Measurements from ENCODE around the gene SH3BP2.
A peak's percentile ranks its signal among the peaks of the same experiment; 100 is the strongest.

SH3BP2 gene

DNA sequence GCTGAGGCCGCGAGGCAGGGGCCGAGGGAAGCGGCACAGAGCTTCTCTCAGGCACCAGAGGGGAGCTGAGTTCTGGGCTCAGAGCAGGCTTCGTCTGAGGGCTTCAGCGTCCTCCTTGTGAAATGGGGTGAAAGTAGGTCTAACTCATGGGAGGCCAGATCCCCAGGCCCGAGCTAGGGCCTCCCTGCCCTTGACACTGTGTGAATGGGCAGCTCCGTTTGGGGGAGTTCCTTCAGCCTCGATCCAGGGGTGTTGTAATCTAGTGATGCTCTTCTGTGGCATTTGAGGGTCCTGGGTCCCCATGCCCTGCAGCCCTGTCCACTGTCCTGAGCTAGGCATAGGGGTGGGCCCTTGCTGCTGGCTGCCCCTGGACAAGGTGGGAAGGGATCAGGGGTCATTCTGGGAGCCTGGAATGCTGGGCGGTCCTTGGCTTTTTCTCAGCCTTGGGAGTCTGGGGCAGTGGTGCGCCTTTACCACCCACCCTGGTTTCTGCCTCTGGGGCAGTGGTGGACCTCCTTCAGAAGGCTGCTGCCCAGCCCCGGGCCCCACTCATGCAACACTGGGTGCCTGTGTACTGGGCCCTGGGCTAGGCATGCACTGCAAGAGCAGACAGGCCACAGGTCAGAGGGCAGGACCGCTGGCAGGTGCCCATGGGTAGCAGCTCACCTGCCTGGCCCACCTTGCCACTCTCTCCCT lies 4.1 kb downstream of the SH3BP2 start:
- Histone ChIP-seq H3K4me1 (ENCODE audit: control insufficient read depth, low read length) (peaks cover 37% of the 10 kb centered on the region), H3K4me3 (ENCODE audit: low read length) (no peak overlapping the region), H3K9me3 (ENCODE audit: control insufficient read depth, insufficient read depth, low read length) (no peaks in the 10 kb centered on the region), H3K4me2 (ENCODE audit: low read length) (no peak overlapping the region), H3K9me2 (replicated peaks; ENCODE audit: control insufficient read depth, low read length) (no peaks in the 10 kb centered on the region), H3K79me2 (ENCODE audit: control insufficient read depth, low read length) (no peaks in the 10 kb centered on the region), H3K27ac (ENCODE audit: low read depth, low read length) (no peak overlapping the region), H3K36me3 (ENCODE audit: control insufficient read depth, low read length) (no peaks in the 10 kb centered on the region), H3K27me3 (ENCODE audit: control insufficient read depth, low read length) (peaks cover 64% of the 10 kb centered on the region), H4K20me1 (ENCODE audit: control insufficient read depth, insufficient read depth, low read depth, low read length) (no peaks in the 10 kb centered on the region), H3F3A (ENCODE audit: control insufficient read depth, insufficient read depth) (no peaks in the 10 kb centered on the region)
- TF ChIP-seq EZH2phosphoT487 (IDR thresholded peaks at IDR 0.05; ENCODE audit: borderline replicate concordance, low read length), result no peak
- TF ChIP-seq, protein P1, sequence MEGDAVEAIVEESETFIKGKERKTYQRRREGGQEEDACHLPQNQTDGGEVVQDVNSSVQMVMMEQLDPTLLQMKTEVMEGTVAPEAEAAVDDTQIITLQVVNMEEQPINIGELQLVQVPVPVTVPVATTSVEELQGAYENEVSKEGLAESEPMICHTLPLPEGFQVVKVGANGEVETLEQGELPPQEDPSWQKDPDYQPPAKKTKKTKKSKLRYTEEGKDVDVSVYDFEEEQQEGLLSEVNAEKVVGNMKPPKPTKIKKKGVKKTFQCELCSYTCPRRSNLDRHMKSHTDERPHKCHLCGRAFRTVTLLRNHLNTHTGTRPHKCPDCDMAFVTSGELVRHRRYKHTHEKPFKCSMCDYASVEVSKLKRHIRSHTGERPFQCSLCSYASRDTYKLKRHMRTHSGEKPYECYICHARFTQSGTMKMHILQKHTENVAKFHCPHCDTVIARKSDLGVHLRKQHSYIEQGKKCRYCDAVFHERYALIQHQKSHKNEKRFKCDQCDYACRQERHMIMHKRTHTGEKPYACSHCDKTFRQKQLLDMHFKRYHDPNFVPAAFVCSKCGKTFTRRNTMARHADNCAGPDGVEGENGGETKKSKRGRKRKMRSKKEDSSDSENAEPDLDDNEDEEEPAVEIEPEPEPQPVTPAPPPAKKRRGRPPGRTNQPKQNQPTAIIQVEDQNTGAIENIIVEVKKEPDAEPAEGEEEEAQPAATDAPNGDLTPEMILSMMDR (IDR thresholded peaks at IDR 0.05; ENCODE audit: low read depth, low read length, poor library complexity, severe bottlenecking), result no peak

GRCh38 chr4:2797545-2798305 lies 4.8 kb downstream of the SH3BP2 start:
- Histone ChIP-seq H3K4me3 (ENCODE audit: low read length) (no peak overlapping the region), H3K9me3 (ENCODE audit: control insufficient read depth, insufficient read depth, low read length) (no peaks in the 10 kb centered on the region), H3K79me2 (ENCODE audit: control insufficient read depth, low read length) (no peaks in the 10 kb centered on the region), H3K27ac (ENCODE audit: low read depth, low read length) (no peak overlapping the region), H3K36me3 (ENCODE audit: control insufficient read depth, low read length) (no peaks in the 10 kb centered on the region), H3K4me1 (ENCODE audit: control insufficient read depth, low read length) (peaks cover 30% of the 10 kb centered on the region), H4K20me1 (ENCODE audit: control insufficient read depth, insufficient read depth, low read depth, low read length) (no peaks in the 10 kb centered on the region), H3F3A (ENCODE audit: control insufficient read depth, insufficient read depth) (no peaks in the 10 kb centered on the region), H3K9me2 (replicated peaks; ENCODE audit: control insufficient read depth, low read length) (no peaks in the 10 kb centered on the region), H3K27me3 (ENCODE audit: control insufficient read depth, low read length) (peaks cover 58% of the 10 kb centered on the region), H3K4me2 (ENCODE audit: low read length) (no peak overlapping the region)
- TF ChIP-seq, protein P1 (IDR thresholded peaks at IDR 0.05; ENCODE audit: low read depth, low read length, poor library complexity, severe bottlenecking), result no peak
- no peak for TF ChIP-seq EZH2phosphoT487 (IDR thresholded peaks at IDR 0.05; ENCODE audit: borderline replicate concordance, low read length)

- Histone ChIP-seq H3K4me1 (ENCODE audit: control insufficient read depth, low read length) (peaks cover 25% of the 10 kb centered on the region), H3F3A (ENCODE audit: control insufficient read depth, insufficient read depth) (no peaks in the 10 kb centered on the region), H3K27ac (ENCODE audit: low read depth, low read length) (no peak overlapping the region), H3K9me3 (ENCODE audit: control insufficient read depth, insufficient read depth, low read length) (no peaks in the 10 kb centered on the region), H3K79me2 (ENCODE audit: control insufficient read depth, low read length) (no peaks in the 10 kb centered on the region), H4K20me1 (ENCODE audit: control insufficient read depth, insufficient read depth, low read depth, low read length) (no peaks in the 10 kb centered on the region), H3K27me3 (ENCODE audit: control insufficient read depth, low read length) (peaks cover 56% of the 10 kb centered on the region), H3K9me2 (replicated peaks; ENCODE audit: control insufficient read depth, low read length) (no peaks in the 10 kb centered on the region), H3K36me3 (ENCODE audit: control insufficient read depth, low read length) (no peaks in the 10 kb centered on the region), H3K4me3 (ENCODE audit: low read length) (no peak overlapping the region), H3K4me2 (ENCODE audit: low read length) (peak overlapping the region; percentile 43; the same call in 1 of the 2 replicates)
- no peak for TF ChIP-seq EZH2phosphoT487 (IDR thresholded peaks at IDR 0.05; ENCODE audit: borderline replicate concordance, low read length)
- TF ChIP-seq, protein P1 (IDR thresholded peaks at IDR 0.05; ENCODE audit: low read depth, low read length, poor library complexity, severe bottlenecking), result no peak
These were observed 5.7 kb downstream of the SH3BP2 start for GRCh38 chr4:2798399-2799223.

All from DOHH2 (cell line).